SKM-1 treated with dmso at 0.1 percent for 144 hours (cell line): ENCODE data around the gene ACSL6.
"Not testable (repeated sequence)": the region's sequence is repeated elsewhere in the genome, so short reads cannot be mapped to it uniquely, and the experiment has no call there.

Source experiments
- DNase-seq: peaks from one replicate; lab custom pipeline; 2025; ENCODE audit not compliant: unreplicated experiment; lab: John Stamatoyannopoulos, UW

ACSL6 gene

DNA sequence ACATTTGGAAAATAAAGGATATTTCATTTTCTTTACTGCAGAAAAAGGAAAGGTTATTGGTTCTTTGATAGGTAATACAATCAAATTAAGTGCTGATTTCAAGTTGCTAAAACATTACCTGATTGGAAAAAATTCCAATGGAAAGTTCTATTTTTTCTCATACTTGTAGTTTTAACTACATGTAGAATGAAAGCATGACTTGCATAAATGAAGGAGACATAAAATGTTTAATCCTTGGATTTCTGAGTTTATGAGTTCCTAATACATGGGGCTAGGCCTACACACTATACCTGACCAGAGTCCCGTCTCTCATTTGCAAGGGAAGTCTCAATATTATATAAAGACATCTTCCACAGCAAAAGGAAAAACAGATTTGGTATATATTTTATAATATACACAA lies 60.8 kb downstream of the ACSL6 start:
- DNase-seq, result no peak

DNA sequence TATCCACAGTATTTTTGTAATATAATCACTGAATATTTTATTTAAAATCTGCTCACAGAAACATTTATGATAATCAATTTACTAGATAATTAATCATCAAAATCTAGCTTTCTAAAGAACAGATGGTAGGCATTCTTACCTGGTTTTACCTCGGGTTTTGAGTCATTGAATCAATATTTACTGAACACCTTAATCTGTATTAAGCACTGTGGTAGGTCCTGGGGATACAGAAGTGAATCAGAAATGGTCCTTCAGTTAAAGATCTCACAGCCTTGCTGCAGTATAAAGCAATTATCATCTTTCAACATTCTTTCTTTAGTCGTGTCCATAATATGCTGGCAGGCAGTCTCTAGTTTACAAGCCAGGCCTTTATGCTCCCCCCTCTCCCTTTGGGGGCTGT lies 64.0 kb downstream of the ACSL6 start:
- DNase-seq, result no peak

DNA sequence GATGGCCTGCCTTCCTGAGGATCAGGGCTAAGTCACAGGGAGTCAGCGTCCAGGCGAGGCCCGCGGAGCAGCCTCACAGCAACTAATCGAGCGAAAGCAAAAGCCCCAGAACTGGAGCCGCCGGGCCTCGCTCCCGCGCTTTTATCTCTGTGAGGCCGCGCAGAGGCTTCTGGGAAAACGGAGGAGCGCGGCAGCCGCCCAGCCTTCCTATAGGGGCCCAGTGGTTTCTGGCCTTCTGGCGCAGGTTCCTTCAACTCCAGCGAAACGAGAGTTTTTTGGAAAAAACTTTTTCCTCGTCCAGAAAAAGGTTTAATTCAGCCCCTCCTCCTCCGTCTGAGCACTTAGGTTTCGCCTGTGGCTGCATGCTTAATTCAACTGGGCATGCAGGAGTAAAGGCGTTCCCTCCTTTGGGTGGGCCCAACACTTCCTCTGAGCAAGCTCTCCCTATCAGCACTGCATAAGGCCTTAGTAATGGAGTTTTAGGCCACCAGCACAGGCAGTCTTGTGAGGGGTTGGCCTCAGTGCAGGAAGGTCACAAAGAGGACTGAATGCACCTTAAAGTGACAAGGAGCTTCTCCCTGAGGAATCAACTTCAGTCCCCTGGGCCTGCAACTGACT lies 65.8 kb downstream of the ACSL6 start, which contains the start of gene MEIKIN:
Gene MEIKIN, minus strand, starts transcription at position 113 of the 618 bp plus-strand sequence. CDS start 158 bp downstream, outside the sequence.
- no peak for DNase-seq

DNA sequence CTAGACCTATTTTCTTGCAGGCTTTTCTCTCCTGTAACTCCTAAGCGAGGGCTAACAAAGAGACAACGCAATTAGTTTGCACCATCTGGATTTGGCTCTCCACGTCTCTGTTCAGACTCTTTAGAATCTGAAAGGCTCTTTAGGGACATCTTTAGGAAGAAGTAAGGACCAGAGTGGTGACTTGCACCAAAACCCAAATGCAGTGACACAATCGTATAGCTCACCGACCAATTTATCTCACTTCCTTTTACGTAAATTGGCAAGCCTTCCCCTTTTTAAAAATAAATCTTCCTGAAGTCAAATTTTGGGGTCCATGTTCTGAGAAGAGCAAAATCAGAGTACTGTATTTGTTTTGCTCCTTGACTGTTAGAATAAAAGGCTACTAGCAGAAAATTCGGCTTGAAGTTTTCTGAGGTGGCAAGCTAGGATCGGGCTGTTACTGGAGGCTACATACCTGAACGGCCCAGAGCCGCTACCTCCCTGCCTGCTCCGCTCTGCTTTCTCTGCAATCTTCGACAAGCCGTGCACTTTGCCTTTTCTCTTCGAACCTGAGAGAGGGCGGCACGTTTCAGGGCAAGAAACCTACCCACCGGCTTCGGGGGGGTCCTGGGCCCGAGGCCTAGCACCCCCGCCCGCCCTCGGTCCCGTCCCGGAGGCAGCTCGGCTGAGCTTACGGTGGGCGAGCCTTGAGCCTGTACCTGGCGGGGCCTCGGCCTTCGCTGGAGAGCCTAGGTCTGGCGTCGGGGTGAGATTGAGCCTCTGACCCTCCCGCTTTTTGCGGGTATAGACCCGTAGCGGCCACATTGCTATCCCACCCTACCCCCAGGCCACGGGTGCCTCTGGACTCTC lies 66.5 kb downstream of the ACSL6 start:
- peak; percentile 83 for DNase-seq

DNA sequence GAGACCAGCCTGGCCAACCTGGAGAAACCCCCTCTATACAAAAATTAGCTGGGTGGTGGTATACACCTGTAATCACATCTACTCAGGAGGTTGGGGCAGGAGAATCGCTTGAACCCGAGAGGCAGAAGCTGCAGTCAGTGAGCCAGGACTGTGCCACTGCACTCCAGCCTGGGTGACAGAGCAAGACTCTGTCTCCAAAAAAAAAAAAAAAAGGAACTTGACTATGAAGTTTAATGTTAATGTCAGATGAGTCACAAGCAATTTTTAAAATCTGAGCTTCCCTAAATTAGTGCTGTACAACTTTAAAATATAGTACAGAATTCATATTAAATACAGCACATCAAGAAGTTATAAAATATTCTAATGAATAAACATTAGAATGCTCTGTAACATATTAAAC lies 67.5 kb downstream of the ACSL6 start:
- peak; percentile 32 for DNase-seq

DNA sequence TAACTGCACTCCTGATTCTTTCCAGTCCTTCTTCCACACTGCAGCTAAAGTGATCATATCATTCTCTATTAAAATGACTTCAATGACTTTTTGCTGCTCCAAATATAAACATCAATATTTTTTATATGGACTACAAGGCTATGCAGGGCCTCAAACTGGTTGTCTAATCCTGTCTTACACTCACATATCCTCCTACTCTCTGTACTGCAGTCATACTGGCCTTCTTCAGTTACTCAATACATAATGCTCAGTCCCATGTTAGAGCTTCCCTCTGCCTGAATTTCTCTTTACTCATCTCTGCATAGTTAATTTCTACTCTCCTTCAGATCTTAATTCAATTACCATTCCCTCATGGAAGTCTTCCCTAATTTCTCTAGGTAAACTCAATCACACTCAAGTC lies 69.4 kb downstream of the ACSL6 start:
- peak; percentile 16 for DNase-seq

DNA sequence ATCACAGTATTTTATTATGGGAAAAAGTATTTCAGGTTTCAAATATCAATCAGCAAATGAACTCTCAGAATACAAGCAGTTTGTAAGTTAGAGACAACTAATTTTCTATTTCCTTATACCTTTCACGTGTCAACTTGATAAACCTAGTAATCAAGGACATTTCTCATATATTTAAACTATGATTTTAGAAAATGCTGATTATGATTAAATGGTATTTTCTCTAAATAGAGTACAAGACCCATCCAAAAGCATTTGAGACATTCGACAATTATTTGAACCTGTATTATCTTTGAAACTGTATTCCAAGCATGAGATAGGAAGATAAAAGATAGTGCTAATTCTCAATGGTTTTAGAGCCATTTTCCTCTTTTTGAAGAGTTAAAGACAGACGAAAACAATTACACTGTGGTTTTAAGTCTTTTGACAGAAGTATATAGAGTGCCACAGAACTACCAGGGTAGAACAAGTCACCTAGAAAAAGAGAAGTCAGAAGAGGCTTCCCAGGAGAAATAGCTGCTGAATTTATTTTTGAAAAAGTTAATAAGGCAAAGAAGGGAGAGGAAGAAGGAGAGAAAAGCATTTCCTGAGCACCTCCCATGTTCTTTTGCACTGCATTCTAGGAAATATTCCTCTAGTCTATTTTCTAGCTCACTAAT lies 71.6 kb downstream of the ACSL6 start:
- DNase-seq, result peak; percentile 29

GRCh38 chr5:131932235-131932634 lies 79.2 kb downstream of the ACSL6 start:
- no peak for DNase-seq

DNA sequence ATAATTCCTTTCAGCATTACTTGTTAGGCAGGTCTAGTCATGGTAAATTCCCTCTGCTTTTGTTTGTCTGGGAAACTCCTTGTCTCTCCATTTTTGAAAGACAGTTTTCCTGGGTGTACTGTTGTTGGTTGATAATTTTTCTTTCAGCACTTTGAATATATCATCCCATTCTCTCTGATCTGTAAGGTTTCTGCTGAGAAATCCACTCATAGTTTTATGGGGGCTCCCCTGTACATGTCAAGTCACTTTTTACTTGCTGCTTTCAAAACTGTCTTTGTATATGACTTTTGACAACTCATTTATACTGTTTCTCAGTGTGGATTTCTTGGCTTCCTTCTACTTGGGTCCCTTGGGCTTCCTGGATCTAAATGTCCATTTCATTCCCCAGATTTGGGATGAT lies 82.5 kb downstream of the ACSL6 start:
- no peak for DNase-seq

DNA sequence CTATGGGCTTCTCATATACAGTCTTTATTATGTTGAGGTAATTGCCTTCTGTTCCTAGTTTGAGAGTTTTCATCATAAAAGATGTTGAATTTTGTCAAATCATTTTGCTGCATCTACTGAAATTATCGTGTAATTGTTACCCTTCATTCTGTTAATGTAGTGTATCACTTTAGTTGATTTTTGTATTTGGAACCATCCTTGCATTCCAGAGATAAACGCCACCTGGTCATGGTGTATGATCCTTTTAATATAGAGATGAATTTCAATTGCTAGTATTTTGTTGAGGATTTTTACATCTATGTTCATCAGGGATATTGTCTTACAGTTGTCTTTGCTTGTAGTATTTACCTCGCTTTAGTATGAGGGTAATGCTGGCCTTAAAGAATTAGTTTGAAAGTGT lies 85.3 kb downstream of the ACSL6 start:
- DNase-seq, result no peak

DNA sequence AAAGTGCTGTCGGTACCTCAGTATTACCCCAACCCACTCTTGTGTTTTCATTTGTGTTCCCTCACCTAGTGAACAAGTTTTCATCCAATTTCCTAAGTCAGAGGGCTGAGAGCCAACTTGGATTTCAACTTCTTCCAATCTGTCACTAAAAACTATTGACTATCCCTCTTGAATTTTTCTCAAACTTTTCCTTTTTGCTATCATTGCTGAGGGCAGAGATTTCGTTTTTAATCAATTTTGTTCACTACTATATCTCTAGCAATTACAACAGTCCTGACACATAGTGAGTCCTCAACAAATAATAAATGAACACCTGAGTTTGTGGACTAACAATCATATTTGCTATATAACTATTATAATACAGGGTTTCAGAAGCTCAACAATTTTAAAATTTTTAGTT lies 95.0 kb downstream of the ACSL6 start:
- no peak for DNase-seq

- DNase-seq, result no peak
Measured at GRCh38 chr5:131914472-131914871, 97.0 kb downstream of the ACSL6 start.

DNA sequence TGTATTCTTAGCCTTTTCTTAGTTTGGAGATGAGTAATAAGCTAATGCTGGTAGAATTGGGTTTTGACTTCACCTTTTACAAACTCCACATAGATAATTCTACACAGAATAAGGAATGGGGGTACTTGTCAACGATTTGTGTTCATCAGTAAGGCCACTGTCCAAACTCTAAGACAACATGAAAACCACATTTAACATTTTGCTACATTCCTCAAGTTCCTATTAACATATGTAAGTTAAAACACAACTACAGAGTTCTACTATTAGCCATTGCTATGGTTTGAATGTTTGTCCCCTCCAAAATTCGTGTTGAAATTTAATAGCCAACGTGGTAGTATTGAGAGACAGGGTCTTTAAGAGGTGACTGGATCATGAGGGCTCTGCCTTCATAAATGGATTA lies 97.9 kb downstream of the ACSL6 start:
- DNase-seq, result no peak

GRCh38 chr5:131906668-131907067 lies 104.8 kb downstream of the ACSL6 start:
- DNase-seq, result no peak

DNA sequence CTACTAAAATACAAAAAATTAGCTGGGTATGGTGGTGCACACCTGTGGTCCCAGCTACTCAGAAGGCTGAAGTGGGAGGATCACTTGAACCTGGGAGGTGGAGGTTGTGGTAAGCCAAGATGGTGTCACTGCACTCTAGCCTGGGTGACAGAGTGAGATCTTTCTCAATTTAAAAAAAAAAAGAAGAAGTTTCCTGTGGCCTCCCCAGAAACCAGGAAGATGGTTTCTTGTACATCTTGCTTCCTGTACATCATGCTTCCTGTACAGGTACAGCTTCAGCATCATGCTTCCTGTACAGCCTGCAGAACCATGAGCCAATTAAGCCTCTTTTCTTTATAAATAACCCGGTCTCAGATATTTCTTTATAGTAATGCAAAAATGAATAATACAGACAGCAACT lies 109.2 kb downstream of the ACSL6 start:
- DNase-seq, result not testable (repeated sequence)
